ENCODE measurements around the gene CEP55.

Gene CEP55

DNA sequence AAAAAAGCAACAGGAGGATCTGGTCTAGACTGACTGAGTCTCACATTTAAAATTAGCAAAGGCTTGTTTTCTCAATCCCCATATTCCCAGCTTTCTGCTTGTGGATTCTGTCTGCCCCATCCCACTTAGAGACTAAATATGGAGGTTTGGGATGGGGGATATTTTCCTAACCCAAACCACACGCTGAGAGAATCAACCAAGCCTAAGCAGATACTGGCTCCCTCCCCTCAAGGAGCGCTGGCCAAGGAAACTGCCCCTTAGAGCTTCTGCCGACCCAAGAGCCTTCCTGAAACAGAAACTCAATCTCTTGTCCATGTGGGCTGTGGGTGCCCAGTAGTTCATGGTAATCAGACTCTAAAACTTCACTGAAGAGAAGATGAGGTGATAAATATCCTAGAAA is 74.0 kb downstream of the CEP55 start:
- Histone ChIP-seq H3K79me2 (ENCODE audit: insufficient read depth, low read depth) (no peaks in the 10 kb centered on the region), H3K4me2 (no peak overlapping the region), H3K9ac (no peak overlapping the region), H3K4me1 (ENCODE audit: low read depth, poor library complexity, severe bottlenecking) (no peaks in the 10 kb centered on the region), H2AFZ (ENCODE audit: low read depth) (no peak overlapping the region), H4K20me1 (ENCODE audit: insufficient read depth) (no peaks in the 10 kb centered on the region), H3K36me3 (ENCODE audit: insufficient read depth) (no peaks in the 10 kb centered on the region), H3K27ac (no peak overlapping the region), H3K4me3 (IDR thresholded peaks at IDR 0.05; ENCODE audit: insufficient read depth, low read depth, low read length) (no peak overlapping the region), H3K27me3 (ENCODE audit: insufficient read depth, low read depth) (no peaks in the 10 kb centered on the region)
- TF ChIP-seq, protein P1, sequence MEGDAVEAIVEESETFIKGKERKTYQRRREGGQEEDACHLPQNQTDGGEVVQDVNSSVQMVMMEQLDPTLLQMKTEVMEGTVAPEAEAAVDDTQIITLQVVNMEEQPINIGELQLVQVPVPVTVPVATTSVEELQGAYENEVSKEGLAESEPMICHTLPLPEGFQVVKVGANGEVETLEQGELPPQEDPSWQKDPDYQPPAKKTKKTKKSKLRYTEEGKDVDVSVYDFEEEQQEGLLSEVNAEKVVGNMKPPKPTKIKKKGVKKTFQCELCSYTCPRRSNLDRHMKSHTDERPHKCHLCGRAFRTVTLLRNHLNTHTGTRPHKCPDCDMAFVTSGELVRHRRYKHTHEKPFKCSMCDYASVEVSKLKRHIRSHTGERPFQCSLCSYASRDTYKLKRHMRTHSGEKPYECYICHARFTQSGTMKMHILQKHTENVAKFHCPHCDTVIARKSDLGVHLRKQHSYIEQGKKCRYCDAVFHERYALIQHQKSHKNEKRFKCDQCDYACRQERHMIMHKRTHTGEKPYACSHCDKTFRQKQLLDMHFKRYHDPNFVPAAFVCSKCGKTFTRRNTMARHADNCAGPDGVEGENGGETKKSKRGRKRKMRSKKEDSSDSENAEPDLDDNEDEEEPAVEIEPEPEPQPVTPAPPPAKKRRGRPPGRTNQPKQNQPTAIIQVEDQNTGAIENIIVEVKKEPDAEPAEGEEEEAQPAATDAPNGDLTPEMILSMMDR (conservative IDR thresholded peaks at IDR 0.05; ENCODE audit: low read depth, low read length), result no peak

DNA sequence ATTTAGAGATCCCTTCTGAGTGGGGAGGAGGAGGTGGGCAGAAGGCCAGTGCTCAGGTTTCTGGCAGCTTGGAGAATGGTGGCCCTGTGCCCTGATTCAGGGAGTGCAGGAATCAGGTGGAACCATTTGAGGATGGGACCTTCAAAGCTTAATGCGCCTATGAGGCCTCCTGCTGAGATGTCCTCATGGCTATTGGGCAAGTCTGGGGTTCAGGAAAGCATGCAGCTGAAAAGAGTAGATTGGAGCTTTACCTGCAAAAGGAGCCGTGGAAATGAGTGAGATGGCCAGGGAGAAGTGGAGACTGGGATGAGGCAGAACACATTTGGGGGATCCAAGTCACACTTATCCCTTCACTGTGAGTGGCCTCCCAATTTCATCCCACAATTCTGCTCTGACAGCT is 76.2 kb downstream of the CEP55 start:
- Histone ChIP-seq H2AFZ (ENCODE audit: low read depth) (no peak overlapping the region), H3K9ac (no peak overlapping the region), H3K36me3 (ENCODE audit: insufficient read depth) (no peaks in the 10 kb centered on the region), H3K27ac (no peak overlapping the region), H3K4me3 (IDR thresholded peaks at IDR 0.05; ENCODE audit: insufficient read depth, low read depth, low read length) (no peak overlapping the region), H3K79me2 (ENCODE audit: insufficient read depth, low read depth) (no peaks in the 10 kb centered on the region), H4K20me1 (ENCODE audit: insufficient read depth) (no peaks in the 10 kb centered on the region), H3K4me2 (no peak overlapping the region), H3K4me1 (ENCODE audit: low read depth, poor library complexity, severe bottlenecking) (no peaks in the 10 kb centered on the region), H3K27me3 (ENCODE audit: insufficient read depth, low read depth) (no peaks in the 10 kb centered on the region)
- TF ChIP-seq, protein P1 (conservative IDR thresholded peaks at IDR 0.05; ENCODE audit: low read depth, low read length), result no peak

DNA sequence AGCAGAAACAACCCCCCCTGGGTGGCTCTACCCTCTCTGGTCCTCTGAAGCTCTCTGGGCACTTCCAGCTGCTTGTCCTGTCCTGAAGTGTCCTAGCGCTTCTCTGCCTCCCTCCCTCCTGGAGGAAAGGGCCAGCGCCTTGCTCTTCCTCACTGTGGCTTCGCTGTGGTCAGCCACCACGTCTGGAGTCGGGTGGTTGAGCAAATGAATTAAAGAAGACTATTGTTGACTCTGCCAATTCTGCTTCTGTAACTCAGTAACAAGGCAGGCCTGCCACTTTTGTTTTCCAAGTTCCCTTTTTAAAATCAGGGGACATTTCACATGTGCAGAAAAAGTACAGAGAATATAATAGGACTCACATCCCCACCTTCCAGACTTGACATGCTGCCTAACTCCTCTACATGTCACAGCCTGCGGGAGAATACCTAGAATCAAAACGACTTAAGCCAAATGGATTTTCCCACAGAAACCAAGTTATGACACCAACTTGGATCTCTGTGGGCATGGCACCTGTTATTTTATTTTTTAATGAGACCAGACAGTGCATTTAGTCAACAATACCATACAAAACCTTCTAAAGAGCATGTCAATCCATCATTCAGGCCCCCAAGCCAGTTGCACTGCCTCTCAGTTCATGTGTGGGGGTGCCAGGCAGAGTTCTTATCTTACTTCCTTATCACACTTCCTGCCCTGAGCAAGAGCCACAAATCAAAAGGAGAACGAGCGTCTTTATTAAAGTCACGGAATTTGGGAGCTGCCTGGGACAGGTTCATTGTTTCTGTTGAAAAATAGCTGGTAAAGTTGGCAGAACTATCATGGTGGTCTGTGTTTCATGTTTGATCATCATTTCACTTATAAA is 76.9 kb downstream of the CEP55 start:
- Histone ChIP-seq H3K27ac (no peak overlapping the region), H3K9ac (no peak overlapping the region), H3K4me3 (IDR thresholded peaks at IDR 0.05; ENCODE audit: insufficient read depth, low read depth, low read length) (no peak overlapping the region), H2AFZ (ENCODE audit: low read depth) (no peak overlapping the region), H4K20me1 (ENCODE audit: insufficient read depth) (no peaks in the 10 kb centered on the region), H3K4me2 (no peak overlapping the region), H3K36me3 (ENCODE audit: insufficient read depth) (no peaks in the 10 kb centered on the region), H3K27me3 (ENCODE audit: insufficient read depth, low read depth) (no peaks in the 10 kb centered on the region), H3K79me2 (ENCODE audit: insufficient read depth, low read depth) (no peaks in the 10 kb centered on the region), H3K4me1 (ENCODE audit: low read depth, poor library complexity, severe bottlenecking) (no peaks in the 10 kb centered on the region)
- TF ChIP-seq, protein P1 (conservative IDR thresholded peaks at IDR 0.05; ENCODE audit: low read depth, low read length), result no peak

DNA sequence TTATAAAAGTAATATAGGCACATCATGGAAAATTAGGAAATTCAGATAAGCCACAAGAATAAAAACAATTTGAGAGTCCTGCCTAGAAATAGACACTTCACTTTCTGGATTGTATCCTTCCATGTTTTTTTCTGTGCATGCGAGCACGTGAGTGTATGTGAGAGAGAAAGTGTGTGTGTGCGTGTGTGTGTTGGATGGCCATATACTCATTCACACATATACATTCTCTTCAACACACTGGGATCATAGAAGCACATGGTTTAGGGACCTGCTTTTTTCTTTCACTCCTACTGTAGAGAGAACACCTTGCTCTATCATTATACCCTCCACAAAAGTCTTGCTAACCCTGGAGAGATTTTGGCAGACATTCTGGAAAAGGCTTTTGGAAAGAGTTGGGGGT is 77.5 kb downstream of the CEP55 start:
- no peaks in the 10 kb centered on the region for H4K20me1 ChIP-seq (ENCODE audit: insufficient read depth)
- no peaks in the 10 kb centered on the region for H3K27me3 ChIP-seq (ENCODE audit: insufficient read depth, low read depth)
- H3K79me2 ChIP-seq (ENCODE audit: insufficient read depth, low read depth), result no peaks in the 10 kb centered on the region
- H3K4me1 ChIP-seq (ENCODE audit: low read depth, poor library complexity, severe bottlenecking), result no peaks in the 10 kb centered on the region
- TF ChIP-seq, protein P1 (conservative IDR thresholded peaks at IDR 0.05; ENCODE audit: low read depth, low read length), result no peak
- no peak overlapping the region for H3K9ac ChIP-seq
- H3K27ac ChIP-seq, result no peak overlapping the region
- H3K4me2 ChIP-seq, result no peak overlapping the region
- H3K36me3 ChIP-seq (ENCODE audit: insufficient read depth), result no peaks in the 10 kb centered on the region
- H2AFZ ChIP-seq (ENCODE audit: low read depth), result no peak overlapping the region
- no peak overlapping the region for H3K4me3 ChIP-seq (IDR thresholded peaks at IDR 0.05; ENCODE audit: insufficient read depth, low read depth, low read length)
